HG02943 (cell line): ENCODE results near the gene HNRNPUL2.
"Not testable (repeated sequence)": the region's sequence is repeated elsewhere in the genome, so short reads cannot be mapped to it uniquely, and the experiment has no call there.

Source experiments
- ATAC-seq: cut with Tn5 transposase; IDR thresholded peaks from one replicate; pipeline ENCODE4 v1.9.1; 2021; ENCODE audit warnings: mild to moderate bottlenecking, low read depth, moderate library complexity; ENCODE audit not compliant: unreplicated experiment

The HNRNPUL2 gene

GRCh38 chr11:62705880-62706849, 21.1 kb downstream of the HNRNPUL2 start:
- no peak for ATAC-seq

- ATAC-seq: no peak
These were observed 21.8 kb downstream of the HNRNPUL2 start for GRCh38 chr11:62705413-62705812.

GRCh38 chr11:62703921-62704320, 23.3 kb downstream of the HNRNPUL2 start:
- ATAC-seq: not testable (repeated sequence)

- ATAC-seq: no peak
These were observed 25.0 kb downstream of the HNRNPUL2 start for GRCh38 chr11:62702246-62702645.

GRCh38 chr11:62694455-62695167, 32.6 kb downstream of the HNRNPUL2 start:
- ATAC-seq: no peak

GRCh38 chr11:62693624-62694023, 33.6 kb downstream of the HNRNPUL2 start:
- not testable (repeated sequence) for ATAC-seq

GRCh38 chr11:62689421-62690183, 37.7 kb downstream of the HNRNPUL2 start, which contains the start of gene LRRN4CL:
LRRN4CL (minus strand) TSS chr11:62689530; CDS start chr11:62688508, 1,022 bp downstream.
- no peak for ATAC-seq

- no peak for ATAC-seq
These were observed 38.8 kb downstream of the HNRNPUL2 start for GRCh38 chr11:62688491-62688890.

GRCh38 chr11:62687508-62688396, 39.5 kb downstream of the HNRNPUL2 start:
- ATAC-seq: no peak

- no peak for ATAC-seq
These were observed 44.7 kb downstream of the HNRNPUL2 start for GRCh38 chr11:62682518-62682917.

- ATAC-seq: no peak
These were observed 46.4 kb downstream of the HNRNPUL2 start for GRCh38 chr11:62680825-62681240.

- ATAC-seq: peak; percentile 62
These were observed 48.2 kb downstream of the HNRNPUL2 start, which contains the start of gene UBXN1 for GRCh38 chr11:62678770-62679696. UBXN1 (minus strand) TSS chr11:62679073; CDS start chr11:62678923, 150 bp downstream.

GRCh38 chr11:62678433-62678769, 48.9 kb downstream of the HNRNPUL2 start:
- ATAC-seq: no peak

- ATAC-seq: no peak
These were observed 49.5 kb downstream of the HNRNPUL2 start for GRCh38 chr11:62677714-62678113.

GRCh38 chr11:62677156-62677555, 50.1 kb downstream of the HNRNPUL2 start:
- ATAC-seq: no peak

- ATAC-seq: no peak
These were observed 50.6 kb downstream of the HNRNPUL2 start for GRCh38 chr11:62676698-62677097.

- not testable (repeated sequence) for ATAC-seq
These were observed 51.8 kb downstream of the HNRNPUL2 start for GRCh38 chr11:62675415-62675814.

GRCh38 chr11:62673196-62673525, 54.1 kb downstream of the HNRNPUL2 start:
- ATAC-seq: no peak
